ENCODE results near the gene AFM. TPM values are rescaled to one million over a fixed set of nuclear protein-coding genes. Genes with fewer than 3 reads are reported as not detected.

The AFM gene, protein sequence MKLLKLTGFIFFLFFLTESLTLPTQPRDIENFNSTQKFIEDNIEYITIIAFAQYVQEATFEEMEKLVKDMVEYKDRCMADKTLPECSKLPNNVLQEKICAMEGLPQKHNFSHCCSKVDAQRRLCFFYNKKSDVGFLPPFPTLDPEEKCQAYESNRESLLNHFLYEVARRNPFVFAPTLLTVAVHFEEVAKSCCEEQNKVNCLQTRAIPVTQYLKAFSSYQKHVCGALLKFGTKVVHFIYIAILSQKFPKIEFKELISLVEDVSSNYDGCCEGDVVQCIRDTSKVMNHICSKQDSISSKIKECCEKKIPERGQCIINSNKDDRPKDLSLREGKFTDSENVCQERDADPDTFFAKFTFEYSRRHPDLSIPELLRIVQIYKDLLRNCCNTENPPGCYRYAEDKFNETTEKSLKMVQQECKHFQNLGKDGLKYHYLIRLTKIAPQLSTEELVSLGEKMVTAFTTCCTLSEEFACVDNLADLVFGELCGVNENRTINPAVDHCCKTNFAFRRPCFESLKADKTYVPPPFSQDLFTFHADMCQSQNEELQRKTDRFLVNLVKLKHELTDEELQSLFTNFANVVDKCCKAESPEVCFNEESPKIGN
- 2.5 and 4.1 TPM in 2 replicates for total RNA-seq (2022)
- percentile 47 among the genes with signal in this experiment for Bru-seq, nascent RNA
- percentile 46 among the genes with signal in this experiment for BruChase-seq, experiment 1, labeled RNA remaining after a 2-hour chase
- percentile 48 among the genes with signal in this experiment for BruChase-seq, experiment 2, labeled RNA remaining after a 6-hour chase
- long read RNA-seq, partial matches to known transcripts: 0 of 4 reads
- long read RNA-seq, other reads (novel, unspliced or antisense): 4 of 4 reads

DNA sequence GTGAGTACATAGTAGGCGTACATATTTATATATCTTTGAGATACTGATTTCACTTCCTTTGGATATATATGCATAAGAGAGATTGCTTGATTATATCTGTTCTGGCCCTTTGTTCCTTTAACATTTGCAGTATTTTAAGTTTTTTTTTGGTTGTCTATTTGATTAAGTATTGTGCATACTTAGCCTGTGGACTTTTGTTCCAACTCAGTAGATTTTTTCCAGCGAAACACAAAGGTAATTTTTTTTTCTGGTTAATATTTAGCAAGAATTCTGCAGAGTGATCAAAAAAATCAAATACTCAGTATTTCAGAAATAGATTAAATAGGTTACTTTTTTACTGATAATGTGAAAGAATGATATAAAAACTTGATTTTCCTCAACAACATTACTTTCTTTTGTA lies at the start of gene AFM:
Gene AFM (plus strand): TSS at position 388 of the 400 bp plus-strand sequence. CDS start 31 bp downstream, outside the sequence.
- peaks cover 16% of the 10 kb centered on the region for H3K4me1 Mint-ChIP-seq (ENCODE audit: low read depth, unreplicated experiment)
- ChIA-PET POLR2A (no interaction called here), CTCF (no interaction called here)
- no TSS peak for BruUV-seq (replicated peaks)
- H3K4me3 ChIP-seq (ENCODE audit: low read depth, low read length): no peak within 1 kb of the TSS
- H3K27ac Mint-ChIP-seq (ENCODE audit: unreplicated experiment): no peak within 1 kb of the TSS
- H3K27me3 ChIP-seq (replicated peaks; ENCODE audit: control insufficient read depth, insufficient read depth, low read length): no peaks in the 10 kb centered on the region
- peaks cover 21% of the 10 kb centered on the region for H3K4me1 ChIP-seq
- TF ChIP-seq, protein P1, sequence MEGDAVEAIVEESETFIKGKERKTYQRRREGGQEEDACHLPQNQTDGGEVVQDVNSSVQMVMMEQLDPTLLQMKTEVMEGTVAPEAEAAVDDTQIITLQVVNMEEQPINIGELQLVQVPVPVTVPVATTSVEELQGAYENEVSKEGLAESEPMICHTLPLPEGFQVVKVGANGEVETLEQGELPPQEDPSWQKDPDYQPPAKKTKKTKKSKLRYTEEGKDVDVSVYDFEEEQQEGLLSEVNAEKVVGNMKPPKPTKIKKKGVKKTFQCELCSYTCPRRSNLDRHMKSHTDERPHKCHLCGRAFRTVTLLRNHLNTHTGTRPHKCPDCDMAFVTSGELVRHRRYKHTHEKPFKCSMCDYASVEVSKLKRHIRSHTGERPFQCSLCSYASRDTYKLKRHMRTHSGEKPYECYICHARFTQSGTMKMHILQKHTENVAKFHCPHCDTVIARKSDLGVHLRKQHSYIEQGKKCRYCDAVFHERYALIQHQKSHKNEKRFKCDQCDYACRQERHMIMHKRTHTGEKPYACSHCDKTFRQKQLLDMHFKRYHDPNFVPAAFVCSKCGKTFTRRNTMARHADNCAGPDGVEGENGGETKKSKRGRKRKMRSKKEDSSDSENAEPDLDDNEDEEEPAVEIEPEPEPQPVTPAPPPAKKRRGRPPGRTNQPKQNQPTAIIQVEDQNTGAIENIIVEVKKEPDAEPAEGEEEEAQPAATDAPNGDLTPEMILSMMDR (IDR thresholded peaks at IDR 0.05; ENCODE audit: insufficient read depth in 1 of 2, low read depth in 1 of 2, low read length in 1 of 2, severe bottlenecking in 1 of 2, unreplicated experiment in 1 of 2): no peak
- H3K36me3 Mint-ChIP-seq (ENCODE audit: insufficient read depth, unreplicated experiment): no peaks in the 10 kb centered on the region
- intact Hi-C loops (cut with micrococcal nuclease; ENCODE audit: unreplicated experiment): no loop called here
- H3K27me3 Mint-ChIP-seq (ENCODE audit: insufficient read depth, unreplicated experiment): no peaks in the 10 kb centered on the region
- peaks cover 9% of the 10 kb centered on the region for H3K9me3 Mint-ChIP-seq (ENCODE audit: unreplicated experiment)
- no peak within 1 kb of the TSS for H3K4me3 Mint-ChIP-seq (ENCODE audit: unreplicated experiment)
- no peaks in the 10 kb centered on the region for H3K9me3 ChIP-seq
- DNase-seq: no peak
- no peaks in the 10 kb centered on the region for H3K36me3 ChIP-seq (ENCODE audit: control insufficient read depth, insufficient read depth, low read length)

DNA sequence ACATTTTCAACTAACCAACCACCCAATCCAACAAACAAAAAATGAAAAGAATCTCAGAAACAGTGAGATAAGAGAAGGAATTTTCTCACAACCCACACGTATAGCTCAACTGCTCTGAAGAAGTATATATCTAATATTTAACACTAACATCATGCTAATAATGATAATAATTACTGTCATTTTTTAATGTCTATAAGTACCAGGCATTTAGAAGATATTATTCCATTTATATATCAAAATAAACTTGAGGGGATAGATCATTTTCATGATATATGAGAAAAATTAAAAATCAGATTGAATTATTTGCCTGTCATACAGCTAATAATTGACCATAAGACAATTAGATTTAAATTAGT lies 49.8 kb upstream of the AFM start:
- Histone ChIP-seq H3K9me3 (no peaks in the 10 kb centered on the region), H3K36me3 (ENCODE audit: control insufficient read depth, insufficient read depth, low read length) (no peaks in the 10 kb centered on the region), H3K27me3 (replicated peaks; ENCODE audit: control insufficient read depth, insufficient read depth, low read length) (no peaks in the 10 kb centered on the region), H3K4me3 (ENCODE audit: low read depth, low read length) (no peak overlapping the region), H3K4me1 (peaks cover 59% of the 10 kb centered on the region)
- intact Hi-C loops (cut with micrococcal nuclease; ENCODE audit: unreplicated experiment): loop anchor here (1.0 kb wide), 4 partner anchors 22 to 86 kb away; no protein-coding TSS in a partner anchor
- Mint-ChIP-seq H3K36me3 (ENCODE audit: insufficient read depth, unreplicated experiment) (no peaks in the 10 kb centered on the region), H3K27me3 (ENCODE audit: insufficient read depth, unreplicated experiment) (no peaks in the 10 kb centered on the region), H3K4me3 (ENCODE audit: unreplicated experiment) (no peak overlapping the region), H3K9me3 (ENCODE audit: unreplicated experiment) (no peaks in the 10 kb centered on the region), H3K4me1 (ENCODE audit: low read depth, unreplicated experiment) (peaks cover 35% of the 10 kb centered on the region), H3K27ac (ENCODE audit: unreplicated experiment) (peak overlapping the region; percentile 53)
- DNase-seq: no peak
- ChIA-PET POLR2A (no interaction called here), CTCF (interaction anchor here (0.7 to 1.5 kb wide), 2 partner anchors 91 to 240 kb away, joined by 3 to 11 read pairs; no protein-coding TSS in a partner anchor)
- BruUV-seq (replicated peaks): no TSS peak
- TF ChIP-seq, protein P1 (IDR thresholded peaks at IDR 0.05; ENCODE audit: insufficient read depth in 1 of 2, low read depth in 1 of 2, low read length in 1 of 2, severe bottlenecking in 1 of 2, unreplicated experiment in 1 of 2): no peak

Data from Caco-2 (cell line).